Astrocyte (in vitro differentiated cells and primary cell): ENCODE data around the gene SOBP. TPM values are rescaled to one million over a fixed set of nuclear protein-coding genes. Genes with fewer than 3 reads are reported as not detected.

Experiments used
- DNase-seq: peaks from one replicate; pipeline ENCODE4 v3.0.0-alpha.2; 2010; ENCODE audit warnings: low read depth
- FAIRE-seq: peaks from 2 replicates; lab custom pipeline; 2011; peaks lifted over from hg19 to GRCh38; lab: Jason Lieb, UNC
- H2AFZ ChIP-seq: 2 replicates; pipeline ENCODE4 v1.6.0; 2012; ENCODE audit warnings: low read depth, low read length, inconsistent platforms
- H3K27ac ChIP-seq: 2 replicates; pipeline ENCODE4 v1.5.1; 2011; ENCODE audit warnings: low read depth, low read length, inconsistent platforms
- H3K27me3 ChIP-seq: 2 replicates; pipeline ENCODE4 v1.6.0; 2011; ENCODE audit warnings: low read length, inconsistent platforms; ENCODE audit not compliant: insufficient read depth
- H3K36me3 ChIP-seq: 2 replicates; pipeline ENCODE4 v1.5.1; 2011; ENCODE audit warnings: low read length, inconsistent platforms; ENCODE audit not compliant: insufficient read depth
- H3K4me1 ChIP-seq: 2 replicates; pipeline ENCODE4 v1.5.1; 2011; ENCODE audit warnings: low read length, inconsistent platforms; ENCODE audit not compliant: insufficient read depth
- H3K4me2 ChIP-seq: 2 replicates; pipeline ENCODE4 v1.6.0; 2012; ENCODE audit warnings: low read length, inconsistent platforms
- H3K4me3 ChIP-seq: 2 replicates; pipeline ENCODE4 v1.5.1; 2011; ENCODE audit warnings: low read depth, mild to moderate bottlenecking, low read length, inconsistent platforms; ENCODE audit not compliant: insufficient read depth
- H3K79me2 ChIP-seq: 2 replicates; pipeline ENCODE4 v1.6.0; 2012; ENCODE audit warnings: mild to moderate bottlenecking, low read length, inconsistent platforms; ENCODE audit not compliant: insufficient read depth
- H3K9ac ChIP-seq: 2 replicates; pipeline ENCODE4 v1.6.0; 2012; ENCODE audit warnings: mild to moderate bottlenecking, low read length, inconsistent platforms
- H3K9me3 ChIP-seq: 2 replicates; pipeline ENCODE4 v1.5.1; 2012; ENCODE audit warnings: low read depth, mild to moderate bottlenecking, low read length, inconsistent platforms; ENCODE audit not compliant: insufficient read depth
- H4K20me1 ChIP-seq: 2 replicates; pipeline ENCODE4 v1.6.0; 2012; ENCODE audit warnings: low read length, inconsistent platforms; ENCODE audit not compliant: insufficient read depth
- H3K27ac Mint-ChIP-seq: one replicate; pipeline ENCODE4 v1.8.0; 2021; ENCODE audit warnings: mild to moderate bottlenecking, mixed read lengths; ENCODE audit not compliant: unreplicated experiment
- H3K27me3 Mint-ChIP-seq: one replicate; pipeline ENCODE4 v1.8.0; 2021; ENCODE audit warnings: low read depth, mixed read lengths; ENCODE audit not compliant: unreplicated experiment
- H3K36me3 Mint-ChIP-seq: one replicate; pipeline ENCODE4 v1.8.0; 2021; ENCODE audit warnings: low read depth, mixed read lengths; ENCODE audit not compliant: unreplicated experiment
- H3K4me1 Mint-ChIP-seq: one replicate; pipeline ENCODE4 v1.8.0; 2021; ENCODE audit warnings: low read depth, mixed read lengths; ENCODE audit not compliant: unreplicated experiment
- H3K4me3 Mint-ChIP-seq: one replicate; pipeline ENCODE4 v1.8.0; 2021; ENCODE audit warnings: mild to moderate bottlenecking, moderate library complexity, mixed read lengths; ENCODE audit not compliant: unreplicated experiment
- H3K9me3 Mint-ChIP-seq: one replicate; pipeline ENCODE4 v1.8.0; 2021; ENCODE audit warnings: mild to moderate bottlenecking, mixed read lengths; ENCODE audit not compliant: unreplicated experiment
- EZH2 ChIP-seq: IDR thresholded peaks from 2 replicates; pipeline ENCODE4 v1.6.1; 2012; ENCODE audit warnings: mild to moderate bottlenecking, low read length, inconsistent platforms; ENCODE audit not compliant: insufficient read depth
- total RNA-seq: library from RNA; stranded (reverse); gene quantifications from 2 replicates; pipeline ENCODE4 v1.2.1, GENCODE V29; 2021
- TF ChIP-seq, protein P1 (sequence below): IDR thresholded peaks from 2 replicates; pipeline ENCODE4 v1.5.1; 2011; ENCODE audit warnings: low read depth, mild to moderate bottlenecking, inconsistent platforms, low read length, moderate library complexity; ENCODE audit not compliant: insufficient read depth

SOBP gene
- total RNA-seq, 1 donor from 2014 or later, result 4.7 TPM

DNA sequence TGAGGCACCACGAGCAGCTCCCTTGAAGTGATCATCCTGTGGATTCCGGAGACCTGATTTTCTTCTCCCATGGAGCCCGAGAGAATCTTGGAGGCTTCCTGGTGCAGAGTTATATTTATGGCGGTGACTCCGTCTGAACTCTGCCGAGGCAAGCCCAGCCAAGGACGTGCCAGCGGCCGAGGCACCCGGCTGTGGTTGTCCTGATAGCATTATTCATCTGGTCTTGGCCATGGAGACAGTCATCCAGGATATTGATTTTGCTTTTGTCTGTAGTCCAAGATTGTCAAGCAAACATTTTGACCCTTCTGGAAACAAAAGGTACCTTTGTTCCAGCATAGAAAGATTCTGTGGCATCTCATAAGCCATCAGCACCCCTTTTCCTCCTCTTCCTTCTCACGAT lies 170.9 kb downstream of the SOBP start:
- no peak for DNase-seq
- no peaks in the 10 kb centered on the region for H3K36me3 ChIP-seq
- H3K4me2 ChIP-seq, result no peak overlapping the region
- no peak overlapping the region for H3K4me3 ChIP-seq
- H3K9me3 ChIP-seq, result no peaks in the 10 kb centered on the region
- Mint-ChIP-seq H3K27ac (no peak overlapping the region), H3K4me1 (peaks cover 20% of the 10 kb centered on the region), H3K9me3 (no peaks in the 10 kb centered on the region), H3K27me3 (peaks cover 15% of the 10 kb centered on the region), H3K36me3 (peaks cover 8% of the 10 kb centered on the region), H3K4me3 (no peak overlapping the region)
- FAIRE-seq, result no peak
- H3K4me1 ChIP-seq, result peaks cover 26% of the 10 kb centered on the region
- H3K27me3 ChIP-seq, result no peaks in the 10 kb centered on the region
- no peak for TF ChIP-seq EZH2
- TF ChIP-seq, protein P1, sequence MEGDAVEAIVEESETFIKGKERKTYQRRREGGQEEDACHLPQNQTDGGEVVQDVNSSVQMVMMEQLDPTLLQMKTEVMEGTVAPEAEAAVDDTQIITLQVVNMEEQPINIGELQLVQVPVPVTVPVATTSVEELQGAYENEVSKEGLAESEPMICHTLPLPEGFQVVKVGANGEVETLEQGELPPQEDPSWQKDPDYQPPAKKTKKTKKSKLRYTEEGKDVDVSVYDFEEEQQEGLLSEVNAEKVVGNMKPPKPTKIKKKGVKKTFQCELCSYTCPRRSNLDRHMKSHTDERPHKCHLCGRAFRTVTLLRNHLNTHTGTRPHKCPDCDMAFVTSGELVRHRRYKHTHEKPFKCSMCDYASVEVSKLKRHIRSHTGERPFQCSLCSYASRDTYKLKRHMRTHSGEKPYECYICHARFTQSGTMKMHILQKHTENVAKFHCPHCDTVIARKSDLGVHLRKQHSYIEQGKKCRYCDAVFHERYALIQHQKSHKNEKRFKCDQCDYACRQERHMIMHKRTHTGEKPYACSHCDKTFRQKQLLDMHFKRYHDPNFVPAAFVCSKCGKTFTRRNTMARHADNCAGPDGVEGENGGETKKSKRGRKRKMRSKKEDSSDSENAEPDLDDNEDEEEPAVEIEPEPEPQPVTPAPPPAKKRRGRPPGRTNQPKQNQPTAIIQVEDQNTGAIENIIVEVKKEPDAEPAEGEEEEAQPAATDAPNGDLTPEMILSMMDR, result no peak
- no peak overlapping the region for H3K9ac ChIP-seq
- no peaks in the 10 kb centered on the region for H4K20me1 ChIP-seq
- no peaks in the 10 kb centered on the region for H3K79me2 ChIP-seq
- no peak overlapping the region for H2AFZ ChIP-seq
- H3K27ac ChIP-seq, result no peak overlapping the region

DNA sequence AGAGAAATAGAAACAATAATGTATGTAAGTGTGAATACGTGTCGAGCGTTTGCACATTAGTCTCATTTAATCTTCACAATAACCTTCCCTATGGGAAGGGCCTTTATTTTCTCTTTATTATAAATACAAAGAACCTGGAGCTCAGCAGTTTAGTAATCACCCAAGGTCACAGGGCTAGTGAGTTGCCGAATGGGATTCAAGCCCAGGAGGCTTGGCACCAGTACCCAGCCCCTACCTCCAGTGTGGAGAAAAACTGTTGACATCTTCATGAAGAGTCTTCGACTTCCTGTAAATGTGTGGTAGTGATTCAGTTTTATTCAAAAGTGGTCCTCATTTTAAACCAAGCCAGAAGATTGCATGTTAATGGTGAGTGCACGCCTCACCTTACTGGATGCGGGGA lies 171.4 kb downstream of the SOBP start:
- H3K79me2 ChIP-seq, result no peaks in the 10 kb centered on the region
- no peaks in the 10 kb centered on the region for H3K9me3 ChIP-seq
- Mint-ChIP-seq H3K4me3 (no peak overlapping the region), H3K36me3 (peaks cover 8% of the 10 kb centered on the region), H3K27me3 (peaks cover 15% of the 10 kb centered on the region), H3K27ac (no peak overlapping the region), H3K9me3 (no peaks in the 10 kb centered on the region), H3K4me1 (peaks cover 21% of the 10 kb centered on the region)
- FAIRE-seq (no peak), DNase-seq (no peak)
- no peaks in the 10 kb centered on the region for H3K36me3 ChIP-seq
- H3K27ac ChIP-seq, result no peak overlapping the region
- no peak overlapping the region for H2AFZ ChIP-seq
- H3K9ac ChIP-seq, result no peak overlapping the region
- no peak for TF ChIP-seq EZH2
- TF ChIP-seq, protein P1, result no peak
- no peak overlapping the region for H3K4me3 ChIP-seq
- H4K20me1 ChIP-seq, result no peaks in the 10 kb centered on the region
- H3K4me1 ChIP-seq, result peaks cover 31% of the 10 kb centered on the region
- no peak overlapping the region for H3K4me2 ChIP-seq
- no peaks in the 10 kb centered on the region for H3K27me3 ChIP-seq

DNA sequence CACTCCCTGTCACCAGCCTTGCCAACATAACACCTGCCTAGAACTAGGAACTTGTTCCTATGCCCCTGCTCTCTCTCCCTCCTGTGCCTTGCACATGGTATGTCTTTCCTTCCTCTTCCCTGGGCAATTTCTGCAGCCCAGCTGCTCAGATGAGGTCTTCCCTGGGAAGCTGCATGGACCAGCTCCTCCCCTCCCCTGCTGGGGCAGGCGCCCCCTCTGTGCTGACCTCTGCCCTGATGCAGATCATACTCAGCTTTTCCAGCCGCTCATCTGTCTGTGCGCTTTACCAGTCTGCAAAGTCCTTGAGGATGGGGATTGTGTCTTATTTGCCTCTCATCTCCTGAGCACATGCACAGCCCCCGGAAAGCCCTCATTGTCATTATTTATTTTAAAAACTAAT lies 172.4 kb downstream of the SOBP start:
- no peaks in the 10 kb centered on the region for H3K9me3 ChIP-seq
- Mint-ChIP-seq H3K27ac (no peak overlapping the region), H3K4me1 (peaks cover 22% of the 10 kb centered on the region), H3K36me3 (peaks cover 8% of the 10 kb centered on the region), H3K9me3 (no peaks in the 10 kb centered on the region), H3K4me3 (no peak overlapping the region), H3K27me3 (peaks cover 15% of the 10 kb centered on the region)
- no peak for DNase-seq
- no peak overlapping the region for H3K27ac ChIP-seq
- H4K20me1 ChIP-seq, result no peaks in the 10 kb centered on the region
- H3K4me2 ChIP-seq, result no peak overlapping the region
- H3K27me3 ChIP-seq, result no peaks in the 10 kb centered on the region
- no peak for FAIRE-seq
- H3K4me3 ChIP-seq, result no peak overlapping the region
- H3K36me3 ChIP-seq, result no peaks in the 10 kb centered on the region
- no peak overlapping the region for H2AFZ ChIP-seq
- TF ChIP-seq, protein P1, result no peak
- no peak for TF ChIP-seq EZH2
- no peaks in the 10 kb centered on the region for H3K79me2 ChIP-seq
- no peak overlapping the region for H3K9ac ChIP-seq
- peaks cover 32% of the 10 kb centered on the region for H3K4me1 ChIP-seq
